ENCODE data around the gene KDELR3.

GRCh38 chr22:38467904-38468442 is at the start of gene KDELR3:
- TF ChIP-seq CTCF (IDR thresholded peaks at IDR 0.05; ENCODE audit: low read length), result no peak
- TF ChIP-seq EZH2 (IDR thresholded peaks at IDR 0.05; ENCODE audit: borderline replicate concordance, low read length), result no peak

Measured in OCI-LY1 (cell line).